AG04450 (cell line): ENCODE results near the gene YJU2. TPM values are rescaled to one million over a fixed set of nuclear protein-coding genes. Genes with fewer than 3 reads are reported as not detected.
A peak's percentile ranks its signal among the peaks of the same experiment; 100 is the strongest.

Experiments used
- CTCF ChIA-PET: fragments of 300-600, 350-600 bp; formaldehyde crosslinking; extraction: SDS; loops from one replicate; lab custom pipeline; 2022; ENCODE audit warnings: antibody characterized with exemption, inconsistent platforms; lab: Charles Lee
- POLR2A ChIA-PET: fragments of 350-600 bp; formaldehyde crosslinking; extraction: SDS; loops from one replicate; lab custom pipeline; 2021; ENCODE audit warnings: antibody characterized with exemption, inconsistent platforms; lab: Yijun Ruan, JAX
- DNase-seq: peaks from one replicate; pipeline ENCODE4 v3.0.0-alpha.2; 2011; ENCODE audit warnings: low read depth, low spot score
- H3K27ac ChIP-seq: one replicate; pipeline ENCODE4 v1.5.1; 2012; ENCODE audit warnings: low read depth, low read length, control low read depth
- H3K27me3 ChIP-seq: one replicate; pipeline ENCODE4 v1.6.0; 2012; ENCODE audit warnings: low read length; ENCODE audit not compliant: control insufficient read depth, insufficient read depth
- H3K4me3 ChIP-seq: 2 replicates; pipeline ENCODE4 v1.5.1; 2011; ENCODE audit warnings: mild to moderate bottlenecking, low read depth, low read length, control low read depth
- H3K9me3 ChIP-seq: 2 replicates; pipeline ENCODE4 v1.5.1; 2012; ENCODE audit warnings: low read length; ENCODE audit not compliant: control insufficient read depth, insufficient read depth
- CTCF ChIP-seq: IDR thresholded peaks from 2 replicates; pipeline ENCODE4 v1.5.1; 2011; ENCODE audit warnings: low read depth, low read length, control low read depth, inconsistent platforms
- polyA plus RNA-seq: library from polyadenylated mRNA; depleted of rRNA; stranded (reverse); fragments of >200 nt; gene quantifications from 2 replicates; pipeline ENCODE4 v1.2.3, GENCODE V29; 2011

The YJU2 gene
- polyA plus RNA-seq, 1 experiment, result 10.2 TPM

GRCh38 chr19:4277191-4277696, 30.4 kb downstream of the YJU2 start:
- Histone ChIP-seq H3K9me3 (peaks cover 6% of the 10 kb centered on the region; the same call in 1 of the 2 replicates), H3K4me3 (no peak overlapping the region), H3K27me3 (peaks cover 24% of the 10 kb centered on the region), H3K27ac (no peak overlapping the region)
- ChIA-PET CTCF (interaction anchor here (3.2 kb wide), 1 partner anchor 10 kb away, joined by 14 read pairs; no protein-coding TSS in a partner anchor), POLR2A (interaction anchor here (0.7 kb wide), 1 partner anchor 97 kb away, joined by 15 read pairs; no protein-coding TSS in a partner anchor)
- TF ChIP-seq CTCF, result no peak
- no peak for DNase-seq

DNA sequence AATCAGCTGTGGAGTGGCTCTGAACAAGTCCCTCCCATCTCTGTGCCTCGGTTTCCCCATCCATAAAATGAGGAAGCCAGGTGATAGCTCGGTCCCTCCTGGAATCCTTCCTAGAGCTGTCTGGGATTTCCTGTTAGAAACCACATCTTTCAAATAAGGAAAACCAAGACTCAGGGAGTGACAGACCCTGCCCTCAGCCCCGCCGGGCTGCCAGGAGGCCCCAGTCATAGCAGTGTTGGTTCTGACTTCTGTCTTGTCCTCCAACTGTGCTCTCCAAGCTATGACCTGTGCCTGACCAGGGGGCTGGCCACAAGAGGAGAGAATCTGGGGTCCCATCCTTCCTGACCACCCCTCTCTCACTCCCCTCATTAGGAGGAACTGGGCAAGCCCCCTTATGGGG, 31.1 kb downstream of the YJU2 start:
- H3K4me3 ChIP-seq, result no peak overlapping the region
- ChIA-PET CTCF (interaction anchor here (3.2 kb wide), 1 partner anchor 11 kb away, joined by 14 read pairs; no protein-coding TSS in a partner anchor), POLR2A (no interaction called here)
- no peak for DNase-seq
- TF ChIP-seq CTCF, result no peak
- H3K27me3 ChIP-seq, result peaks cover 27% of the 10 kb centered on the region
- H3K27ac ChIP-seq, result no peak overlapping the region
- H3K9me3 ChIP-seq, result peaks cover 3% of the 10 kb centered on the region; the same call in 1 of the 2 replicates

DNA sequence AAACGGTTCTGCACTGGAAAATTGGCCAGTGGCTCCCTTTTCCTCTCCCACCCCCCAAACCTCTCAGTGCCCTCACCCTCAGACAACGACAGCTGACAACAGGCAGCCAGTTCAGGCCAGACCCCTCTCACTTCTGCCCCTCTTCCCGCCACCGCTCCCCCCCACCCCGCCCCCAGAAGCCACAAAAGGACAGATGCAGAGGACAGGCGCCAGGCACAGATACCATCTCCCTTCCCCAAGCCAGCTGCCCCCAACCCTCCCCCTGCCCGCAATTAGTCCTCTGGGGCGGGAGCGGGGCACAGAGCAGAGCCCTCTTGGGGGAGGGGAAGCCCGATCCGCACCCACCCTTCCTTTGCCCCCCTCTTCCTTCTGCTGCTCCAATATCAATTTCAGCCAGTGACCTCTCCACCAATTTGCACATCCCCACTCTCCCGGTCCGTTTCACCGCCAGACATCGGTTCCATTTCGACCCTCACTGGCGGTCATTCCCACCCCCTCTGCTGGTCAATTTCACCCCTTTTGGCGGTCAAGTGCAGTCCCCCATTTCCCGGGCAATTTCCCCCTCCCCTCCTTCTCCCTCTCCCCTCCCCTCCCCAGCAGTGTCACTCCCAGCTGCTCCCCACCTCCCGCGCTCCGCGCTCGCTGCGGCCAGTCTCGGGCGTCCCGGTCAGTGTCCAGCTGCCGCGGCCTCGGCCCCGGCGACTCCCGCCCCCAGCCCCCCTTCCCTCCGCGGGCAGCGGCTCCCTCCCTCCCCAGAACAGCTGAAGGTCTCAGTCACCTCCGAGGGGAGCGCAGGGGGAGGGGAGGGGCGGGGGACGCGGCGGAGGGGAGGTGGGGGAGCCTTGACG, 31.8 kb downstream of the YJU2 start, which contains the start of gene SHD:
SHD (plus strand) TSS at position 848 of the 848 bp plus-strand sequence. CDS start 798 bp downstream, outside the sequence.
- no peak for DNase-seq
- ChIA-PET CTCF (interaction anchor here (3.2 kb wide), 1 partner anchor 12 kb away, joined by 14 read pairs; no protein-coding TSS in a partner anchor), POLR2A (no interaction called here)
- no peak within 1 kb of the TSS for H3K27ac ChIP-seq
- no peak for TF ChIP-seq CTCF
- peaks cover 3% of the 10 kb centered on the region; the same call in 1 of the 2 replicates for H3K9me3 ChIP-seq
- H3K27me3 ChIP-seq, result peaks cover 31% of the 10 kb centered on the region
- H3K4me3 ChIP-seq, result 0 out of 2 replicates have a peak within 1 kb of the TSS, but pooled peaks have one; percentile 13

- peaks cover 32% of the 10 kb centered on the region for H3K27me3 ChIP-seq
Observed at GRCh38 chr19:4279267-4279529, 32.3 kb downstream of the YJU2 start.

More at GRCh38 chr19:4279267-4279529, 32.3 kb downstream of the YJU2 start:
- no peak overlapping the region for H3K27ac ChIP-seq
- H3K9me3 ChIP-seq, result peaks cover 3% of the 10 kb centered on the region; the same call in 1 of the 2 replicates
- CTCF ChIA-PET, result no interaction called here
- DNase-seq, result no peak
- TF ChIP-seq CTCF, result no peak
- POLR2A ChIA-PET, result no interaction called here
- H3K4me3 ChIP-seq, result no peak overlapping the region
